ENCODE data around the gene HIP1. TPM values are rescaled to one million over a fixed set of nuclear protein-coding genes. Genes with fewer than 3 reads are reported as not detected.

Gene HIP1
- total and polyA plus RNA-seq, 2 of the 13 experiments (the other 11 are each of a cell fraction or from before 2014, with no cell fraction given): 4.5 to 6.2 TPM

GRCh38 chr7:75756991-75757676 is 18.4 kb upstream of the HIP1 start (continued):
- no peak for TF ChIP-seq ZSCAN30 (CRISPR knock-in tag; IDR thresholded peaks at IDR 0.05)
- no peak for TF ChIP-seq ZMYM4 (CRISPR knock-in tag; IDR thresholded peaks at IDR 0.05)
- TF ChIP-seq ELF3 (CRISPR knock-in tag; IDR thresholded peaks at IDR 0.05): no peak
- no peak for TF ChIP-seq ZNF784 (CRISPR knock-in tag; IDR thresholded peaks at IDR 0.05; ENCODE audit: borderline replicate concordance)
- no peak for TF ChIP-seq PAWR (CRISPR knock-in tag; IDR thresholded peaks at IDR 0.05; ENCODE audit: borderline replicate concordance)
- no peak for TF ChIP-seq TOPORS (CRISPR knock-in tag; IDR thresholded peaks at IDR 0.05)
- TF ChIP-seq ZBTB10 (CRISPR knock-in tag; IDR thresholded peaks at IDR 0.05; ENCODE audit: borderline replicate concordance): no peak
- no peak for TF ChIP-seq NBN (conservative IDR thresholded peaks at IDR 0.05)
- TF ChIP-seq ZNF615 (CRISPR knock-in tag; IDR thresholded peaks at IDR 0.05; ENCODE audit: borderline replicate concordance): no peak
- TF ChIP-seq MED8 (CRISPR knock-in tag; IDR thresholded peaks at IDR 0.05; ENCODE audit: insufficient replicate concordance): no peak
- TF ChIP-seq FOXM1 (CRISPR knock-in tag; IDR thresholded peaks at IDR 0.05): no peak
- peak; percentile 57; the same call in 1 of the 2 replicates for TF ChIP-seq ZNF317 (CRISPR knock-in tag; IDR thresholded peaks at IDR 0.05)
- TF ChIP-seq PAXIP1 (CRISPR knock-in tag; conservative IDR thresholded peaks at IDR 0.05): 0 out of 2 replicates have a peak, but pooled peaks have one; percentile 12
- no peak for TF ChIP-seq TCF12 (IDR thresholded peaks at IDR 0.05)
- TF ChIP-seq TCF12 (CRISPR knock-in tag; IDR thresholded peaks at IDR 0.05): no peak
- no peak for TF ChIP-seq HOXA5 (CRISPR knock-in tag; IDR thresholded peaks at IDR 0.05)
- TF ChIP-seq ZBTB49 (CRISPR knock-in tag; IDR thresholded peaks at IDR 0.05; ENCODE audit: borderline replicate concordance): no peak
- TF ChIP-seq KLF6 (CRISPR knock-in tag; IDR thresholded peaks at IDR 0.05): no peak
- TF ChIP-seq HNRNPH1 (optimal IDR thresholded peaks at IDR 0.05; ENCODE audit: low read depth, low read length): no peak
- no peak for TF ChIP-seq RFXANK (CRISPR knock-in tag; IDR thresholded peaks at IDR 0.05)
- no peak for TF ChIP-seq ZNF557 (CRISPR knock-in tag; IDR thresholded peaks at IDR 0.05)
- no peak for TF ChIP-seq ZBTB7A (CRISPR knock-in tag; IDR thresholded peaks at IDR 0.05)
- peak; percentile 98 for TF ChIP-seq ZNF12 (CRISPR knock-in tag; IDR thresholded peaks at IDR 0.05)

Measured in HepG2 (cell line).